HEK293 (cell line): Measurements from ENCODE around the gene MYH7B.

Experiments used
- CTCF ChIA-PET: fragments of 350-600 bp; formaldehyde crosslinking; extraction: SDS; loops from one replicate; lab custom pipeline; 2021; ENCODE audit warnings: antibody characterized with exemption; lab: Yijun Ruan, JAX
- POLR2A ChIA-PET: fragments of 300-600 bp; formaldehyde crosslinking; extraction: SDS; loops from one replicate; lab custom pipeline; 2020; ENCODE audit warnings: antibody characterized with exemption, inconsistent platforms; lab: Yijun Ruan, JAX
- H3K27ac ChIP-seq: fragments of 200-500 bp; sonication (Bioruptor generic); 2 replicates; pipeline ENCODE4 v1.5.1; 2014; ENCODE audit warnings: low read depth, low read length, control low read depth, inconsistent platforms; ENCODE audit errors: extremely low read depth
- H3K36me3 ChIP-seq, 2 experiments: fragments of 200-500 bp in 1 of 2; sonication (Bioruptor generic) in 1 of 2; 1 replicate in 1 of 2; 2 replicates in 1 of 2; pipeline ENCODE4 v1.5.1; 2014 to 2017; ENCODE audit warnings: inconsistent platforms in 2 of 2, low read length in 2 of 2; ENCODE audit not compliant: control insufficient read depth in 2 of 2, insufficient read depth in 1 of 2
- H3K4me1 ChIP-seq: fragments of 200-500 bp; sonication (Bioruptor generic); 2 replicates; pipeline ENCODE4 v1.5.1; 2014; ENCODE audit warnings: mild to moderate bottlenecking, low read length, inconsistent platforms; ENCODE audit not compliant: control insufficient read depth, insufficient read depth
- H3K4me3 ChIP-seq: 2 replicates; pipeline ENCODE4 v1.5.1; 2011; ENCODE audit warnings: low read depth, mild to moderate bottlenecking, control low read depth, low read length, moderate library complexity
- H3K9me3 ChIP-seq: fragments of 200-500 bp; sonication (Bioruptor generic); 2 replicates; pipeline ENCODE4 v1.5.1; 2014; ENCODE audit warnings: low read depth, low read length, inconsistent platforms; ENCODE audit not compliant: control insufficient read depth, insufficient read depth
- EGR2 ChIP-seq: fragments of 450-650 bp; formaldehyde crosslinking; IDR thresholded peaks from 2 replicates; pipeline ENCODE4 v1.5.1; 2016; ENCODE audit warnings: low read depth, missing biosample characterization, missing genetic modification characterization
- FEZF1 ChIP-seq: fragments of 450-650 bp; formaldehyde crosslinking; IDR thresholded peaks from 2 replicates; pipeline ENCODE4 v1.5.1; 2016; ENCODE audit warnings: missing biosample characterization, missing genetic modification characterization
- MYNN ChIP-seq: fragments of 450-650 bp; formaldehyde crosslinking; IDR thresholded peaks from 2 replicates; pipeline ENCODE4 v1.5.1; 2016; ENCODE audit warnings: missing biosample characterization, missing genetic modification characterization, borderline replicate concordance
- SALL2 ChIP-seq: fragments of 450-650 bp; formaldehyde crosslinking; IDR thresholded peaks from 2 replicates; pipeline ENCODE4 v1.5.0; 2017; ENCODE audit warnings: missing biosample characterization, mild to moderate bottlenecking, missing genetic modification characterization, borderline replicate concordance
- ZBTB10 ChIP-seq: fragments of 450-650 bp; formaldehyde crosslinking; IDR thresholded peaks from 2 replicates; pipeline ENCODE4 v1.5.1; 2016; ENCODE audit warnings: missing biosample characterization, missing genetic modification characterization
- ZBTB7A ChIP-seq: fragments of 450-650 bp; formaldehyde crosslinking; IDR thresholded peaks from 2 replicates; pipeline ENCODE4 v1.5.1; 2016; ENCODE audit warnings: low read depth, missing biosample characterization, missing genetic modification characterization
- ZFHX2 ChIP-seq: fragments of 450-650 bp; formaldehyde crosslinking; conservative IDR thresholded peaks from 2 replicates; pipeline ENCODE4 v1.5.1; 2016; ENCODE audit warnings: missing biosample characterization, missing genetic modification characterization
- ZNF23 ChIP-seq: fragments of 450-650 bp; formaldehyde crosslinking; IDR thresholded peaks from 2 replicates; pipeline ENCODE4 v1.5.1; 2016; ENCODE audit warnings: missing biosample characterization, missing genetic modification characterization, borderline replicate concordance
- ZNF302 ChIP-seq: fragments of 450-650 bp; formaldehyde crosslinking; IDR thresholded peaks from 2 replicates; pipeline ENCODE4 v1.5.1; 2016; ENCODE audit warnings: missing biosample characterization, missing genetic modification characterization, low read depth
- ZNF324 ChIP-seq: fragments of 450-650 bp; formaldehyde crosslinking; IDR thresholded peaks from 2 replicates; pipeline ENCODE4 v1.5.1; 2016; ENCODE audit warnings: missing biosample characterization, missing genetic modification characterization
- ZNF37A ChIP-seq: fragments of 450-650 bp; IDR thresholded peaks from 2 replicates; pipeline ENCODE4 v1.5.1; 2018; ENCODE audit warnings: missing biosample characterization, missing genetic modification characterization
- ZNF391 ChIP-seq: fragments of 450-650 bp; formaldehyde crosslinking; IDR thresholded peaks from 2 replicates; pipeline ENCODE4 v1.5.1; 2016; ENCODE audit warnings: low read depth, missing biosample characterization, missing genetic modification characterization, borderline replicate concordance
- ZNF48 ChIP-seq: fragments of 450-650 bp; formaldehyde crosslinking; IDR thresholded peaks from 2 replicates; pipeline ENCODE4 v1.5.1; 2016; ENCODE audit warnings: missing biosample characterization, missing genetic modification characterization
- ZNF501 ChIP-seq: fragments of 450-650 bp; formaldehyde crosslinking; IDR thresholded peaks from 2 replicates; pipeline ENCODE4 v1.5.1; 2016; ENCODE audit warnings: missing biosample characterization, missing genetic modification characterization
- ZNF518A ChIP-seq: fragments of 450-650 bp; formaldehyde crosslinking; conservative IDR thresholded peaks from 2 replicates; pipeline ENCODE4 v1.5.1; 2016; ENCODE audit warnings: low read depth, missing biosample characterization, missing genetic modification characterization
- ZNF560 ChIP-seq: fragments of 450-650 bp; formaldehyde crosslinking; IDR thresholded peaks from 2 replicates; pipeline ENCODE4 v1.5.1; 2017; ENCODE audit warnings: missing biosample characterization, missing genetic modification characterization, borderline replicate concordance
- ZNF629 ChIP-seq: fragments of 450-650 bp; formaldehyde crosslinking; IDR thresholded peaks from 2 replicates; pipeline ENCODE4 v1.5.1; 2017; ENCODE audit warnings: missing biosample characterization, missing genetic modification characterization
- ZSCAN18 ChIP-seq: fragments of 450-650 bp; formaldehyde crosslinking; IDR thresholded peaks from 2 replicates; pipeline ENCODE4 v1.5.1; 2016; ENCODE audit warnings: missing biosample characterization, missing genetic modification characterization

MYH7B gene

GRCh38 chr20:34968042-34968775 is 12.5 kb downstream of the MYH7B start (continued):
- no peak for TF ChIP-seq ZNF23 (tag by site-specific recombination)

GRCh38 chr20:34970193-34970840 is 14.6 kb downstream of the MYH7B start:
- TF ChIP-seq FEZF1 (tag by site-specific recombination) (no peak), ZSCAN18 (no peak), ZNF302 (tag by site-specific recombination) (no peak), ZNF37A (tag by site-specific recombination) (no peak), ZNF48 (tag by site-specific recombination) (no peak), ZNF391 (tag by site-specific recombination) (no peak), SALL2 (no peak), MYNN (tag by site-specific recombination) (no peak), ZNF629 (tag by site-specific recombination) (no peak), ZFHX2 (tag by site-specific recombination) (no peak)
- no peak overlapping the region for H3K4me3 ChIP-seq
- no peaks in the 10 kb centered on the region for H3K4me1 ChIP-seq
- no peaks in the 10 kb centered on the region for H3K9me3 ChIP-seq
- H3K27ac ChIP-seq: no peak overlapping the region
- H3K36me3 ChIP-seq: no peaks in the 10 kb centered on the region
- POLR2A ChIA-PET: no interaction called here
- CTCF ChIA-PET: interaction anchor here (0.6 kb wide), 1 partner anchor 95 kb away, joined by 3 read pairs; no protein-coding TSS in a partner anchor

GRCh38 chr20:34970846-34971560 is 15.3 kb downstream of the MYH7B start:
- no peaks in the 10 kb centered on the region for H3K9me3 ChIP-seq
- POLR2A ChIA-PET: interaction anchor here (0.6 kb wide), 1 partner anchor 358 kb away, joined by 3 read pairs; no protein-coding TSS in a partner anchor
- H3K27ac ChIP-seq: no peak overlapping the region
- no peak overlapping the region for H3K4me3 ChIP-seq
- no peaks in the 10 kb centered on the region for H3K36me3 ChIP-seq
- CTCF ChIA-PET: interaction anchor here (0.6 to 1.3 kb wide), 3 partner anchors 9 to 96 kb away, joined by 3 read pairs; no protein-coding TSS in a partner anchor
- H3K4me1 ChIP-seq: no peaks in the 10 kb centered on the region
- TF ChIP-seq ZBTB10 (tag by site-specific recombination) (no peak), EGR2 (tag by site-specific recombination) (no peak), ZNF518A (no peak), ZNF324 (no peak), ZNF501 (tag by site-specific recombination) (no peak), ZSCAN18 (no peak), ZBTB7A (tag by site-specific recombination) (no peak), ZNF560 (no peak)
